HFFc6 (cell line): ENCODE measurements around the gene TFCP2L1. TPM values are rescaled to one million over a fixed set of nuclear protein-coding genes. Genes with fewer than 3 reads are reported as not detected.

Source experiments
- DNase-seq: peaks from one replicate; pipeline ENCODE4 v3.0.0-alpha.2; 2018
- H3K27ac Mint-ChIP-seq: 2 replicates; pipeline ENCODE4 v1.8.0; 2020; ENCODE audit warnings: mild to moderate bottlenecking, mixed read lengths
- H3K27me3 Mint-ChIP-seq: 2 replicates; pipeline ENCODE4 v1.8.0; 2021; ENCODE audit warnings: mild to moderate bottlenecking, moderate library complexity, mixed read lengths; ENCODE audit not compliant: insufficient read depth
- H3K36me3 Mint-ChIP-seq: 2 replicates; pipeline ENCODE4 v1.8.0; 2021; ENCODE audit warnings: low read depth, mixed read lengths
- H3K4me1 Mint-ChIP-seq: 2 replicates; pipeline ENCODE4 v1.8.0; 2020; ENCODE audit warnings: low read depth, mixed read lengths
- H3K4me3 Mint-ChIP-seq: 2 replicates; pipeline ENCODE4 v1.8.0; 2020; ENCODE audit warnings: mild to moderate bottlenecking, moderate library complexity, mixed read lengths
- H3K9me3 Mint-ChIP-seq: 2 replicates; pipeline ENCODE4 v1.8.0; 2020; ENCODE audit warnings: mild to moderate bottlenecking, mixed read lengths
- CTCF ChIP-seq: fragments of 200-600 bp; sonication (generic); IDR thresholded peaks from 2 replicates; pipeline ENCODE4 v1.5.0; 2021; ENCODE audit warnings: antibody characterized with exemption, mild to moderate bottlenecking
- total RNA-seq, 6 experiments: library from RNA; stranded (reverse); fragmentation: NEBNext Ultra II Directional; extraction: Animal tissue kit (Norgen Biotek cat#: 25700); gene quantifications; 2 replicates in 1 of 6; 3 replicates in 5 of 6; pipeline ENCODE4 v1.2.3, GENCODE V29; 2021

Gene TFCP2L1
- total RNA-seq, 6 experiments from 2014 or later, result 0.03 TPM; not detected in 5

- no peaks in the 10 kb centered on the region for H3K9me3 Mint-ChIP-seq
- H3K27ac Mint-ChIP-seq, result no peak overlapping the region
- peaks cover 33% of the 10 kb centered on the region for H3K27me3 Mint-ChIP-seq
- H3K36me3 Mint-ChIP-seq, result no peaks in the 10 kb centered on the region
- no peaks in the 10 kb centered on the region for H3K4me1 Mint-ChIP-seq
- TF ChIP-seq CTCF, result no peak
- no peak for DNase-seq
- no peak overlapping the region for H3K4me3 Mint-ChIP-seq
Measured at GRCh38 chr2:121191191-121192170, 93.5 kb downstream of the TFCP2L1 start.

- Mint-ChIP-seq H3K9me3 (no peaks in the 10 kb centered on the region), H3K4me3 (no peak overlapping the region), H3K4me1 (no peaks in the 10 kb centered on the region), H3K36me3 (no peaks in the 10 kb centered on the region), H3K27ac (no peak overlapping the region), H3K27me3 (peaks cover 30% of the 10 kb centered on the region)
- no peak for DNase-seq
- no peak for TF ChIP-seq CTCF
Measured at GRCh38 chr2:121189661-121190381, 95.2 kb downstream of the TFCP2L1 start.

GRCh38 chr2:121189011-121189410 lies 96.0 kb downstream of the TFCP2L1 start:
- no peak overlapping the region for H3K4me3 Mint-ChIP-seq
- no peaks in the 10 kb centered on the region for H3K36me3 Mint-ChIP-seq
- H3K27ac Mint-ChIP-seq, result no peak overlapping the region
- no peaks in the 10 kb centered on the region for H3K4me1 Mint-ChIP-seq
- no peak for DNase-seq
- no peaks in the 10 kb centered on the region for H3K9me3 Mint-ChIP-seq
- no peak for TF ChIP-seq CTCF
- peaks cover 30% of the 10 kb centered on the region for H3K27me3 Mint-ChIP-seq

GRCh38 chr2:121187982-121188411 lies 97.0 kb downstream of the TFCP2L1 start:
- no peak overlapping the region for H3K27ac Mint-ChIP-seq
- DNase-seq, result no peak
- H3K36me3 Mint-ChIP-seq, result no peaks in the 10 kb centered on the region
- no peaks in the 10 kb centered on the region for H3K4me1 Mint-ChIP-seq
- no peak for TF ChIP-seq CTCF
- H3K9me3 Mint-ChIP-seq, result no peaks in the 10 kb centered on the region
- H3K4me3 Mint-ChIP-seq, result no peak overlapping the region
- peaks cover 31% of the 10 kb centered on the region for H3K27me3 Mint-ChIP-seq

- no peak overlapping the region for H3K27ac Mint-ChIP-seq
- no peaks in the 10 kb centered on the region for H3K9me3 Mint-ChIP-seq
- no peak for DNase-seq
- H3K36me3 Mint-ChIP-seq, result no peaks in the 10 kb centered on the region
- H3K27me3 Mint-ChIP-seq, result peaks cover 30% of the 10 kb centered on the region
- no peak overlapping the region for H3K4me3 Mint-ChIP-seq
- no peak for TF ChIP-seq CTCF
- no peaks in the 10 kb centered on the region for H3K4me1 Mint-ChIP-seq
Measured at GRCh38 chr2:121187351-121187981, 97.5 kb downstream of the TFCP2L1 start.
